H1 (cell line): Measurements from ENCODE around the gene SLC10A2. TPM values are rescaled to one million over a fixed set of nuclear protein-coding genes. Genes with fewer than 3 reads are reported as not detected.

Experiments
- CTCF ChIA-PET: fragments of 300-600 bp; sonication (Branson Sonifier 250); formaldehyde crosslinking; loops from one replicate; lab custom pipeline; 2021; ENCODE audit not compliant: partially characterized antibody; lab: Charles Lee
- POLR2A ChIA-PET: fragments of 300-600 bp; sonication (Branson Sonifier 250); formaldehyde crosslinking; loops from one replicate; lab custom pipeline; 2021; ENCODE audit warnings: inconsistent platforms; ENCODE audit not compliant: partially characterized antibody; lab: Charles Lee
- DNase-seq, 2 experiments: peaks; one replicate each; pipeline versions ENCODE4 v3.0.0 to v3.0.0-alpha.2; 2010 to 2022; ENCODE audit warnings: low spot score in 2 of 2, low read depth in 1 of 2, mixed read lengths in 1 of 2
- FAIRE-seq: peaks from 2 replicates; lab custom pipeline; 2011; peaks lifted over from hg19 to GRCh38; lab: Jason Lieb, UNC
- H2AFZ ChIP-seq: 2 replicates; pipeline ENCODE4 v1.8.1; 2012; ENCODE audit warnings: low read length, inconsistent platforms
- H2AK5ac ChIP-seq: 2 replicates; pipeline ENCODE4 v1.6.1; 2013; ENCODE audit warnings: low read depth, low read length
- H2BK120ac ChIP-seq: replicated peaks from 2 replicates; pipeline ENCODE3; 2013; ENCODE audit warnings: low read depth, low read length, inconsistent platforms
- H2BK12ac ChIP-seq: 2 replicates; pipeline ENCODE4 v1.6.1; 2013; ENCODE audit warnings: low read depth, low read length
- H2BK15ac ChIP-seq: 2 replicates; pipeline ENCODE4 v1.6.1; 2013; ENCODE audit warnings: low read length
- H2BK20ac ChIP-seq: 2 replicates; pipeline ENCODE4 v1.6.1; 2013; ENCODE audit warnings: low read length
- H2BK5ac ChIP-seq: 2 replicates; pipeline ENCODE4 v1.6.1; 2013; ENCODE audit warnings: low read depth, low read length
- H3K14ac ChIP-seq: 2 replicates; pipeline ENCODE4 v1.6.1; 2013; ENCODE audit warnings: inconsistent platforms; ENCODE audit not compliant: insufficient read length
- H3K18ac ChIP-seq: 2 replicates; pipeline ENCODE4 v1.6.1; 2013; ENCODE audit warnings: low read length; ENCODE audit errors: extremely low read depth
- H3K23ac ChIP-seq: 2 replicates; pipeline ENCODE4 v1.6.1; 2013; ENCODE audit warnings: inconsistent platforms; ENCODE audit not compliant: insufficient read length
- H3K23me2 ChIP-seq: 2 replicates; pipeline ENCODE4 v1.6.1; 2013; ENCODE audit warnings: low read depth, low read length
- H3K27ac ChIP-seq: 2 replicates; pipeline ENCODE4 v1.6.1; 2011; ENCODE audit warnings: low read depth, low read length, inconsistent platforms
- H3K27me3 ChIP-seq, 4 experiments: replicated peaks in 1 of 4; 1 replicate in 1 of 4; 2 replicates in 3 of 4; pipeline versions ENCODE4 v1.6.1 to v1.8.1; 2011 to 2013; ENCODE audit warnings: low read length in 3 of 4, mild to moderate bottlenecking in 3 of 4, inconsistent platforms in 2 of 4, mixed read lengths in 2 of 4, moderate library complexity in 1 of 4; ENCODE audit not compliant: control insufficient read depth in 3 of 4, insufficient read depth in 3 of 4; ENCODE audit errors: extremely low read depth in 1 of 4
- H3K36me3 ChIP-seq, 4 experiments: 2 replicates each; pipeline versions ENCODE4 v1.6.1 to v1.8.1; 2011 to 2013; ENCODE audit warnings: mild to moderate bottlenecking in 4 of 4, low read length in 3 of 4, moderate library complexity in 2 of 4, control low read depth in 1 of 4, inconsistent platforms in 1 of 4; ENCODE audit not compliant: insufficient read depth in 4 of 4, control insufficient read depth in 2 of 4
- H3K4ac ChIP-seq: replicated peaks from 2 replicates; pipeline ENCODE3; 2013; ENCODE audit warnings: low read length, low read depth, mixed read lengths, inconsistent platforms; ENCODE audit not compliant: insufficient read length
- H3K4me1 ChIP-seq, 4 experiments: replicated peaks in 1 of 4; 1 replicate in 1 of 4; 2 replicates in 3 of 4; pipeline versions ENCODE4 v1.6.1 to v1.8.1; 2011 to 2013; ENCODE audit warnings: low read length in 3 of 4, inconsistent platforms in 2 of 4, mixed read lengths in 1 of 4; ENCODE audit not compliant: insufficient read depth in 4 of 4, control insufficient read depth in 3 of 4
- H3K4me2 ChIP-seq, 2 experiments: 2 replicates each; pipeline versions ENCODE4 v1.6.1 to v1.8.1; 2011 to 2013; ENCODE audit warnings: low read depth in 2 of 2, low read length in 2 of 2, control low read depth in 1 of 2, inconsistent platforms in 1 of 2, mild to moderate bottlenecking in 1 of 2; ENCODE audit not compliant: insufficient read depth in 1 of 2
- H3K4me3 ChIP-seq, 4 experiments: fragments of 200-600, 300-600 bp in 1 of 4; sonication (generic), shearing (Covaris generic), sonication (Bioruptor Twin) in 1 of 4; 2 replicates each; pipeline versions ENCODE4 v1.5.1 to v1.8.1; 2011 to 2016; ENCODE audit warnings: low read length in 4 of 4, low read depth in 3 of 4, control low read depth in 2 of 4, inconsistent platforms in 2 of 4, mild to moderate bottlenecking in 2 of 4, mixed read lengths in 1 of 4, moderate library complexity in 1 of 4; ENCODE audit not compliant: insufficient read depth in 2 of 4; ENCODE audit errors: extremely low read depth in 1 of 4
- H3K56ac ChIP-seq: replicated peaks from 2 replicates; pipeline ENCODE3; 2013; ENCODE audit warnings: low read depth, mild to moderate bottlenecking, mixed read lengths, low read length, inconsistent platforms; ENCODE audit not compliant: insufficient read length
- H3K79me1 ChIP-seq: 2 replicates; pipeline ENCODE4 v1.6.1; 2013; ENCODE audit warnings: low read depth, low read length, control low read depth
- H3K79me2 ChIP-seq, 2 experiments: 2 replicates each; pipeline versions ENCODE4 v1.6.1 to v1.8.1; 2012 to 2013; ENCODE audit warnings: low read length in 2 of 2, mild to moderate bottlenecking in 2 of 2, inconsistent platforms in 1 of 2; ENCODE audit not compliant: insufficient read depth in 2 of 2, control insufficient read depth in 1 of 2
- H3K9ac ChIP-seq, 4 experiments: replicated peaks in 1 of 4; 1 replicate in 1 of 4; 2 replicates in 3 of 4; pipeline versions ENCODE4 v1.6.1 to v1.8.1; 2011 to 2013; ENCODE audit warnings: low read depth in 3 of 4, low read length in 3 of 4, control low read depth in 2 of 4, mild to moderate bottlenecking in 2 of 4, moderate library complexity in 2 of 4, inconsistent platforms in 1 of 4; ENCODE audit errors: extremely low read depth in 1 of 4
- H3K9me3 ChIP-seq, 2 experiments: 2 replicates each; pipeline versions ENCODE4 v1.6.1 to v1.8.1; 2012 to 2013; ENCODE audit warnings: mild to moderate bottlenecking in 2 of 2, moderate library complexity in 2 of 2, control low read depth in 1 of 2, inconsistent platforms in 1 of 2, low read depth in 1 of 2, low read length in 1 of 2, mixed read lengths in 1 of 2; ENCODE audit not compliant: insufficient read depth in 2 of 2
- H4K20me1 ChIP-seq, 2 experiments: replicated peaks in 1 of 2; 2 replicates each; pipeline versions ENCODE3 to v1.8.1; 2011 to 2013; ENCODE audit warnings: inconsistent platforms in 2 of 2, low read length in 2 of 2, mild to moderate bottlenecking in 1 of 2; ENCODE audit not compliant: insufficient read depth in 2 of 2, control insufficient read depth in 1 of 2
- H4K5ac ChIP-seq: 2 replicates; pipeline ENCODE4 v1.6.1; 2013; ENCODE audit warnings: low read length, low read depth, mixed read lengths, inconsistent platforms; ENCODE audit not compliant: insufficient read length
- H4K8ac ChIP-seq: 2 replicates; pipeline ENCODE4 v1.8.0; 2013; ENCODE audit warnings: mild to moderate bottlenecking, moderate library complexity, low read length, inconsistent platforms; ENCODE audit not compliant: insufficient read depth; ENCODE audit errors: extremely low read depth
- H4K91ac ChIP-seq: replicated peaks from 2 replicates; pipeline ENCODE3; 2013; ENCODE audit warnings: low read length, mixed read lengths, inconsistent platforms; ENCODE audit not compliant: insufficient read length
- BRCA1 ChIP-seq: IDR thresholded peaks from 2 replicates; pipeline ENCODE4 v1.6.1; 2012; ENCODE audit warnings: low read depth, low read length, improper control_type of control experiment
- CBX8 ChIP-seq: fragments of 300-800, 300-1000 bp; sonication (generic); IDR thresholded peaks from 2 replicates; pipeline ENCODE4 v1.7.1; 2016; ENCODE audit warnings: low read depth, low read length, borderline replicate concordance
- EGR1 ChIP-seq: IDR thresholded peaks from 2 replicates; pipeline ENCODE4 v1.6.1; 2011; ENCODE audit warnings: low read depth, low read length, borderline replicate concordance
- HDAC6 ChIP-seq: IDR thresholded peaks from one replicate; pipeline ENCODE4 v1.7.1; 2012; ENCODE audit warnings: low read depth, mild to moderate bottlenecking, inconsistent platforms, low read length, moderate library complexity
- KDM1A ChIP-seq: fragments of 200-600, 300-600 bp; sonication (generic); IDR thresholded peaks from 2 replicates; pipeline ENCODE4 v1.7.1; 2016; ENCODE audit warnings: mild to moderate bottlenecking, low read length, borderline replicate concordance
- KDM4A ChIP-seq: IDR thresholded peaks from one replicate; pipeline ENCODE4 v1.7.1; 2012; ENCODE audit warnings: low read depth, mild to moderate bottlenecking, moderate library complexity, low read length, inconsistent platforms; ENCODE audit not compliant: severe bottlenecking
- PHF8 ChIP-seq: fragments of 200-600 bp; sonication (generic); conservative IDR thresholded peaks from 2 replicates; pipeline ENCODE4 v1.7.1; 2012; ENCODE audit warnings: low read depth, mild to moderate bottlenecking, inconsistent platforms, low read length, moderate library complexity
- POLR2AphosphoS5 ChIP-seq: IDR thresholded peaks from 2 replicates; pipeline ENCODE4 v1.6.1; 2011; ENCODE audit warnings: low read depth, low read length
- SIX5 ChIP-seq: IDR thresholded peaks from 2 replicates; pipeline ENCODE4 v1.6.1; 2011; ENCODE audit warnings: mild to moderate bottlenecking, low read depth, low read length
- SUZ12 ChIP-seq: fragments of 200-600 bp; sonication (generic); IDR thresholded peaks from 2 replicates; pipeline ENCODE4 v1.6.1; 2012; ENCODE audit warnings: mild to moderate bottlenecking, inconsistent platforms, low read length, moderate library complexity, mixed read lengths
- YY1 ChIP-seq: IDR thresholded peaks from 2 replicates; pipeline ENCODE4 v1.6.1; 2011; ENCODE audit warnings: low read depth, mild to moderate bottlenecking, low read length
- WGBS, 2 experiments: shearing (Covaris generic) in 1 of 2; methylation state at CpG; one replicate each; pipeline versions ENCODE4 v1.1.6 to v1.1.7; 2013 to 2015; ENCODE audit warnings: low lambda C conversion rate in 2 of 2, mixed read lengths in 2 of 2, inconsistent platforms in 1 of 2, low coverage in 1 of 2, missing lambda C conversion rate in 1 of 2; ENCODE audit not compliant: insufficient replicate concordance in 2 of 2, insufficient coverage in 1 of 2, insufficient read length in 1 of 2; ENCODE audit errors: extremely low coverage in 1 of 2, missing lambda C conversion rate in 1 of 2; 5-methylcytosine and 5-hydroxymethylcytosine counted together
- polyA plus RNA-seq, 7 experiments: library from polyadenylated mRNA; depleted of rRNA in 3 of 7; stranded (reverse) in 5 of 7; unstranded in 2 of 7; fragments of >200 nt in 5 of 7; fragments of 200-250 nt in 2 of 7; gene quantifications; 1 replicate in 5 of 7; 2 replicates in 1 of 7; 4 replicates in 1 of 7; pipeline versions ENCODE4 v1.2.1 to v1.2.3, GENCODE V29; 2011 to 2013; ENCODE audit warnings: missing spikeins in 2 of 7, mixed read lengths in 2 of 7
- total RNA-seq: library from RNA; stranded (reverse); fragmentation: NEBNext Ultra II Directional; extraction: Animal tissue kit (Norgen Biotek cat#: 25700); gene quantifications from 2 replicates; pipeline ENCODE4 v1.2.1, GENCODE V29; 2021

Gene SLC10A2
- total and polyA plus RNA-seq, 2 of the 8 experiments (the other 6 are each of a cell fraction or from before 2014, with no cell fraction given), result not detected

DNA sequence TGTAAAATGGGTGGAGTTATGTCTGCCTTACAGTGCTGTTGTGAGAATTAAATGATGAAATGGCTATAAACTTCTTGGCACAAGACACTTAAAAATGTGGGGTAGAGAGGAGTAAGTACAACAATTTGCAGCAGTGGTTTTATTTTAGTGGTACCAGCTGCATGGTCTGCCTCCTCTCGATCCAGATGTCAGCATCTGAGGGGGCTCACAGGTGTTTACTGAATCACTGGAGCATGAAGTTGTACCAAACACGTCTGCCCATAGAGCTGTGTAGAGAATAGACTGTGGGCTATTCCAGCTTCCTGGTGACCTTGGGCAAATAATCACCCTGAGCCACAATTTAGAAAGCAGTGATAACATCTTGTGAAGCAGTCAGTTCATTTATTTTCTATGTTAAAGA, 11.1 kb downstream of the SLC10A2 start:
- Histone ChIP-seq H4K8ac (no peak overlapping the region), H2BK15ac (no peak overlapping the region), H2AFZ (0 out of 2 replicates have a peak overlapping the region, but pooled peaks have one; percentile 7), H3K4ac (no peak overlapping the region), H3K27me3 (no peaks in the 10 kb centered on the region), H3K9me3 (no peaks in the 10 kb centered on the region), H2BK20ac (no peak overlapping the region), H3K4me2 (no peak overlapping the region), H3K4me3 (no peak overlapping the region), H3K27ac (no peak overlapping the region), H3K56ac (no peak overlapping the region), H3K79me1 (no peaks in the 10 kb centered on the region), H2BK120ac (no peak overlapping the region), H2BK5ac (no peak overlapping the region), H3K9ac (no peak overlapping the region), H3K23ac (no peak overlapping the region), H4K5ac (no peak overlapping the region), H4K20me1 (no peaks in the 10 kb centered on the region), H3K79me2 (no peaks in the 10 kb centered on the region), H3K18ac (no peak overlapping the region), H4K91ac (no peak overlapping the region), H2AK5ac (no peak overlapping the region), H3K36me3 (no peaks in the 10 kb centered on the region), H3K4me1 (no peaks in the 10 kb centered on the region), H3K14ac (no peak overlapping the region), H3K23me2 (no peaks in the 10 kb centered on the region), H2BK12ac (no peak overlapping the region)
- FAIRE-seq (no peak), DNase-seq (no peak)
- CTCF ChIA-PET, result no interaction called here
- 92% methylated on average over 2 of the region's 2 CpGs; no CpG with 5 or more reads in 1 of the 2 experiments for WGBS, 2 experiments
- POLR2A ChIA-PET, result no interaction called here
- no peak for TF ChIP-seq HDAC6
- no peak for TF ChIP-seq CBX8
- TF ChIP-seq BRCA1, result no peak
- TF ChIP-seq YY1, result no peak
- TF ChIP-seq POLR2AphosphoS5, result no peak
- no peak for TF ChIP-seq SUZ12
- no peak for TF ChIP-seq PHF8
- no peak for TF ChIP-seq SIX5
- no peak for TF ChIP-seq KDM1A
- no peak for TF ChIP-seq KDM4A
- TF ChIP-seq EGR1, result no peak
